A549 treated with ZK216348 at 1 μM for 4 hours (cell line): ENCODE measurements around the gene WASHC2C. TPM values are rescaled to one million over a fixed set of nuclear protein-coding genes. Genes with fewer than 3 reads are reported as not detected.

Experiments used
- total RNA-seq: library from RNA; stranded (reverse); fragments of 200-300 nt; extraction: Qiagen RNA extraction; gene quantifications from 5 replicates; pipeline ENCODE4 v1.2.3, GENCODE V29; 2022; ENCODE audit warnings: low read depth

Gene WASHC2C
- 17.8 to 26.1 TPM (median 19.9 TPM) in 5 replicates for total RNA-seq

GRCh38 chr10:45726703-45727420 is at the start of gene WASHC2C:
WASHC2C (plus strand) TSS chr10:45727266; CDS start chr10:45727318, 52 bp downstream.

Other genes with a start within 250 kb of the WASHC2C start
- gene ZFAND4, start 54.5 kb upstream of the WASHC2C start, total RNA-seq, result 3.9 to 6.6 TPM (median 5.2 TPM) in 5 replicates
- 5.0 to 9.0 TPM (median 8.1 TPM) in 5 replicates for gene AGAP4, start 120.2 kb downstream of the WASHC2C start, total RNA-seq
- gene TIMM23, start 245.2 kb downstream of the WASHC2C start, total RNA-seq, result 142 to 187 TPM (median 151 TPM) in 5 replicates